ENCODE measurements around the gene ZNF518A.

DNA sequence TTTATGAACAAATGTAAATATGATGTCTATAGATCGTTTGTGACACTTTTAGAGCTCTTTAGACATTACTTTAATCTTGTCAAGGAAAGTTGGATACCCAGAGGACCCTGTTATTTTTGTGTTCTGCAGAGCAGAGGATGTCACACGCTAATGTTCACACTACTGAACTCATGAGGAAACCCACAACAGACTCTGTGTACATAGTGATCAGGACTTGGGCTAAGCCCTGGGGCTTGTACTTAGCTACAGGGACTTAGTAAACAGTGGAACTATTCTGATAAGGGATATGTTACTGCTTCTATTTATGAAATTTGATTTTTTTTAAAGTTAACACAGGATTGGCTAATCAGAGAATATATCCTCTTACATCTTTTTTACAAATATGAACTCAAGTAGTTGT, 36.1 kb upstream of the ZNF518A start:
- no peak for TF ChIP-seq POLR2A (IDR thresholded peaks at IDR 0.05; ENCODE audit: low read length)
- no peak for TF ChIP-seq GATA1 (IDR thresholded peaks at IDR 0.05; ENCODE audit: low read depth, low read length)

All from erythroblast (primary cell).